ENCODE measurements around the gene MYL2.

Gene MYL2

GRCh38 chr12:110930348-110931314, 10.3 kb upstream of the MYL2 start:
- no peak for DNase-seq (ENCODE audit: low spot score)

- DNase-seq (ENCODE audit: low spot score): no peak
These were observed 9.4 kb upstream of the MYL2 start for GRCh38 chr12:110929818-110930217.

GRCh38 chr12:110928700-110929099, 8.3 kb upstream of the MYL2 start:
- DNase-seq (ENCODE audit: low spot score): no peak

GRCh38 chr12:110927546-110927945, 7.2 kb upstream of the MYL2 start:
- no peak for DNase-seq (ENCODE audit: low spot score)

- no peak for DNase-seq (ENCODE audit: low spot score)
These were observed 3.4 kb upstream of the MYL2 start for GRCh38 chr12:110923692-110924334.

GRCh38 chr12:110923192-110923591, 2.8 kb upstream of the MYL2 start:
- DNase-seq (ENCODE audit: low spot score): no peak

- DNase-seq (ENCODE audit: low spot score): no peak
These were observed 2.3 kb upstream of the MYL2 start for GRCh38 chr12:110922652-110923051.

- no peak for DNase-seq (ENCODE audit: low spot score)
These were observed 883 bp upstream of the MYL2 start for GRCh38 chr12:110921262-110921661.

GRCh38 chr12:110919720-110920119, 659 bp downstream of the MYL2 start:
- no peak for DNase-seq (ENCODE audit: low spot score)

GRCh38 chr12:110917961-110918360, 2.4 kb downstream of the MYL2 start:
- no peak for DNase-seq (ENCODE audit: low spot score)

- DNase-seq (ENCODE audit: low spot score): peak; percentile 57
These were observed 2.9 kb downstream of the MYL2 start for GRCh38 chr12:110917467-110917866.

- no peak for DNase-seq (ENCODE audit: low spot score)
These were observed 4.0 kb downstream of the MYL2 start for GRCh38 chr12:110916295-110916875.

- no peak for DNase-seq (ENCODE audit: low spot score)
These were observed 7.0 kb downstream of the MYL2 start for GRCh38 chr12:110913119-110914056.

GRCh38 chr12:110912263-110912662, 8.1 kb downstream of the MYL2 start:
- no peak for DNase-seq (ENCODE audit: low spot score)

- no peak for DNase-seq (ENCODE audit: low spot score)
These were observed 11.8 kb downstream of the MYL2 start for GRCh38 chr12:110908377-110909152.

- DNase-seq (ENCODE audit: low spot score): no peak
These were observed 12.8 kb downstream of the MYL2 start for GRCh38 chr12:110907583-110907982.

GRCh38 chr12:110906985-110907384, 13.4 kb downstream of the MYL2 start:
- no peak for DNase-seq (ENCODE audit: low spot score)

GRCh38 chr12:110906516-110906915, 13.9 kb downstream of the MYL2 start:
- DNase-seq (ENCODE audit: low spot score): no peak

GRCh38 chr12:110906083-110906482, 14.3 kb downstream of the MYL2 start:
- DNase-seq (ENCODE audit: low spot score): no peak

- DNase-seq (ENCODE audit: low spot score): no peak
These were observed 16.9 kb downstream of the MYL2 start for GRCh38 chr12:110903511-110903910.

- no peak for DNase-seq (ENCODE audit: low spot score)
These were observed 19.0 kb downstream of the MYL2 start for GRCh38 chr12:110901401-110901800.
